Activated naive CD4-positive, alpha-beta T cell treated with anti-CD3 and anti-CD28 coated beads for 36 hours (primary cell): ENCODE data around the gene OR4K17. TPM values are rescaled to one million over a fixed set of nuclear protein-coding genes. Genes with fewer than 3 reads are reported as not detected.
"Not testable (repeated sequence)": the region's sequence is repeated elsewhere in the genome, so short reads cannot be mapped to it uniquely, and the experiment has no call there.

Experiments used
- CTCF ChIA-PET: fragments of 350-600 bp; sonication (Branson Sonifier 250); formaldehyde crosslinking; loops from one replicate; lab custom pipeline; 2021; ENCODE audit warnings: antibody characterized with exemption; lab: Charles Lee
- DNase-seq: peaks from one replicate; pipeline ENCODE4 v3.0.0-alpha.2; 2020
- H3K27ac Mint-ChIP-seq: one replicate; pipeline ENCODE4 v1.8.0; 2021; ENCODE audit warnings: mild to moderate bottlenecking, mixed read lengths
- H3K27me3 Mint-ChIP-seq: one replicate; pipeline ENCODE4 v1.8.0; 2021; ENCODE audit warnings: low read depth, mixed read lengths
- H3K36me3 Mint-ChIP-seq: one replicate; pipeline ENCODE4 v1.8.0; 2021; ENCODE audit warnings: low read depth, mixed read lengths
- H3K4me1 Mint-ChIP-seq: one replicate; pipeline ENCODE4 v1.8.0; 2021; ENCODE audit warnings: low read depth, mixed read lengths
- H3K4me3 Mint-ChIP-seq: one replicate; pipeline ENCODE4 v1.8.0; 2021; ENCODE audit warnings: mild to moderate bottlenecking, moderate library complexity, mixed read lengths
- H3K9me3 Mint-ChIP-seq: one replicate; pipeline ENCODE4 v1.8.0; 2021; ENCODE audit warnings: mixed read lengths
- intact Hi-C: fragments of 100-400 bp; cut with micrococcal nuclease; formaldehyde crosslinking; loops from one replicate; pipeline ENCODE4 v1.15.1; 2023
- total RNA-seq, 2 experiments: library from RNA; stranded (reverse); gene quantifications; one replicate each; pipeline ENCODE4 v1.2.3, GENCODE V29; 2021

The OR4K17 gene
- not detected for total RNA-seq

DNA sequence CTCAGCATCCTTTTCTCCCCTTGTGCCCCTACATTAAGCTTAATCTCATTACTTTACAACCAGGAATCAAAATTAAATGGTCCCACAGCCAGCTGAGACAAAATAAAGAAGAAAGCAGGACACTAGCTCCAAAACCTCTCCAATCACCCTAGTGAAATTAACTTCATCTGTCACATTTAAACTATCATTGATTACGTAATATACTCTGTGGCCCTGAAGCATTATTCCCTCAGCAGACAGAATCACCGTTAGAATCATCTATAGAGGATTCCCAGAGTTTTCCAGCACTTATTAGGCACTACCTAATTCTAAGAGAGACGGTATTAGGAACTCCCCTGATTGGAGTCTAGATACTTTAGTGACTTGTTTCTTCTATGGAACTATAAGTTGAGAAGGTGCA lies at the start of gene OR4K17:
Gene OR4K17, plus strand, starts transcription at position 302 of the 400 bp plus-strand sequence. CDS start 6,761 bp downstream, outside the sequence.
- H3K27me3 Mint-ChIP-seq, result peaks cover 3% of the 10 kb centered on the region
- intact Hi-C loops, result no loop called here
- H3K36me3 Mint-ChIP-seq, result no peaks in the 10 kb centered on the region
- no peak for DNase-seq
- CTCF ChIA-PET, result no interaction called here
- no peaks in the 10 kb centered on the region for H3K4me1 Mint-ChIP-seq
- H3K9me3 Mint-ChIP-seq, result peaks cover 1% of the 10 kb centered on the region
- H3K27ac Mint-ChIP-seq, result no peak within 1 kb of the TSS
- no peak within 1 kb of the TSS for H3K4me3 Mint-ChIP-seq

DNA sequence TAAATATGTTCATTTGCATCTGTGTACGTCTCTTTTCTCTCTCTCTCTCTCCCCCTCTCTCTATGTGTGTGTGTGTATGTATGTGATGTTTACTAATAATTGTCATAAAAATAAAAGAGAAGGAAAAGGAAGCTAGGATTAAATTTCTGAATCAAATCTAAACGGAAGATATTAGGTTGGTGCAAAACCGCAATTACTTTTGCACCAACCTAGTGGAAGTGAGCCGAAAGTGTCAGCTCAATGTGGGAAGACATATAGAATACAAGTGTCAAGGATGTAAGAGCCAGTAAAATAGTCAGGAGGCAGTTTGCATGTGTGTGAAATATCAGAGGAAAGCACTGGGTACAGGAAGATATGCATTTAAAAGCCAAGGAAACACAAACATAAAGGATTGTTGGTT lies 18.5 kb upstream of the OR4K17 start:
- Mint-ChIP-seq H3K27ac (no peak overlapping the region), H3K36me3 (no peaks in the 10 kb centered on the region), H3K9me3 (no peaks in the 10 kb centered on the region), H3K4me3 (no peak overlapping the region), H3K27me3 (no peaks in the 10 kb centered on the region), H3K4me1 (no peaks in the 10 kb centered on the region)
- intact Hi-C loops, result no loop called here
- CTCF ChIA-PET, result interaction anchor here (0.6 kb wide), 1 partner anchor 88 kb away, joined by 3 read pairs; no protein-coding TSS in a partner anchor
- DNase-seq, result no peak

DNA sequence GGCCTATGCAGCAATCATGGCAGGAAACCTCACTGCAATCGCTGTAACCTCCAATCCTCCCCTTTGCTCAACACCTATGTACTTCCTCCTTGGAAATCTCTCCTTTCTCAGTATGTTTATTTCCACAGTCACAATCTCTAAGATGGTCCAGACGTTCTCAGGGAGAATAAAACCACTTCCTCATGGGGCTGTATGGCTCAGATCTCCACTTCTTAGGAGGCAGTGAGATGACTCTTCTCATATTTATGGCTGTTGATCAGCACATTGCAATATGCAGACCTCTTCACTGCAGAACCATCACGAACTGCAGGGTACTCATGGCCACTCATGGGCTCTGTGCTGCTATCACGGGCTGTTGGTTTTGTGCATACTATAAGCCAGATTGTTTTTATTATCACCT lies 17.1 kb upstream of the OR4K17 start:
- Mint-ChIP-seq H3K9me3 (no peaks in the 10 kb centered on the region), H3K27ac (no peak overlapping the region), H3K27me3 (no peaks in the 10 kb centered on the region), H3K4me1 (no peaks in the 10 kb centered on the region), H3K4me3 (no peak overlapping the region), H3K36me3 (no peaks in the 10 kb centered on the region)
- CTCF ChIA-PET, result no interaction called here
- intact Hi-C loops, result no loop called here
- DNase-seq, result no peak

DNA sequence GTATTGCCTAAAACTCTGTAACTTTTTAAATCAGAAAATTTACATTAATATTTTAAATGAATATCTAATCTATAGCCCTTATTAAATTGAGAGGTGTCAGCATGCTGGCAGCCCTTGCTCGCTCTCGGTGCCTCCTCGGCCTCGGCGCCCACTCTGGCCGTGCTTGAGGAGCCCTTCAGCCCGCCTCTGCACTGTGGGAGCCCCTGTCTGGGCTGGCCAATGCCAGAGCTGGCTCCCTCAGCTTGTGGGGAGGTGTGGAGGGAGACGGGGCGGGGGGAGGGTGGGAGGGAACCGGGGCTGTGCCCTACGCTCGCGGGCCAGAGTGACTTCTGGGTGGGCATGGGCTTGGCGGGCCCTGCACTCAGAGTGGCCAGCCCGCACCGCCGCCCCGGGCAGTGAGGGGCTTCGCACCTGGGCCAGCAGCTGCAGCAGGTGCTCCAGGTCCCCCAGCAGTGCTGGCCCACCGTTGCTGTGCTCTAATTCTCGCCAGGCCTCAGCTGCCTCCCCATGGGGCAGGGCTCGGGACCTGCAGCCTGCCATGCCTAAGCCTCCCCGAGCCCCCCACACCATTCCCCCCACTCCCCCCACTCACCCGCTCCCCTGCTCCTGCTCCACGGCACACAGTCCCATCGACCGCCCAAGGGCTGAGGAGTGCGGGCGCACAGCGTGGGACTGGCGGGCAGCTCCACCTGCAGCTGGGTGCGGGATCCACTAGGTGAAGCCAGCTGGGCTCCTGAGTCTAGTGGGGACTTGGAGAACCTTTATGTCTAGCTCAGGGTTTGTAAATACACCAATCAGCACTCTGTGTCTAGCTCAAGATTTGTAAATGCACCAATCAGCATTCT lies 11.4 kb upstream of the OR4K17 start:
- CTCF ChIA-PET, H3K27ac Mint-ChIP-seq: not testable (repeated sequence)

GRCh38 chr14:20112321-20112720 lies 1.8 kb downstream of the OR4K17 start:
- no peaks in the 10 kb centered on the region for H3K4me1 Mint-ChIP-seq
- H3K27me3 Mint-ChIP-seq, result no peaks in the 10 kb centered on the region
- H3K27ac Mint-ChIP-seq, result no peak overlapping the region
- no peaks in the 10 kb centered on the region for H3K36me3 Mint-ChIP-seq
- intact Hi-C loops, result no loop called here
- CTCF ChIA-PET, result no interaction called here
- no peak for DNase-seq
- H3K9me3 Mint-ChIP-seq, result no peaks in the 10 kb centered on the region
- H3K4me3 Mint-ChIP-seq, result no peak overlapping the region

More for the DNA sequence above, 11.4 kb upstream of the OR4K17 start:
- intact Hi-C loops, H3K4me3 Mint-ChIP-seq, H3K27me3 Mint-ChIP-seq, H3K36me3 Mint-ChIP-seq, DNase-seq, H3K4me1 Mint-ChIP-seq, H3K9me3 Mint-ChIP-seq: not testable (repeated sequence)

DNA sequence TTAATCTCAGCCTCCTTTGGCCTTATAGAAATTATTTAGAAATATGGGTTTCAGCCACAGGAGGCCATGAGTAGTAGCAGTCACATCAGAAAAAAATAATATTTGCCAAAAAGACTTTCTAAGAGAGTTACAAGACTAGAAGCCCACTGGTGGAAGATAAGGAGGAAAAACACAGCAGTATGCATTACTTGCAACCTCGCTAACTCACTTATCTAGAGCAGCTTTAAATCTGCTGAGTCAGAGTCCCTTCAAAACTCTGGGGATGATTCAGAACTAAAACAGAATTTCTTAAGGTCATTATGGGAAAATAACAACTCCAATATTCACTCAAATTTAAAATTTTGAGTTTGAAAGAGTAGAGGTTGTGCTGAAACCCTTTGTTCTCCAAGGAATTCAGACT lies 6.2 kb downstream of the OR4K17 start:
- Mint-ChIP-seq H3K9me3 (peaks cover 11% of the 10 kb centered on the region), H3K4me1 (no peaks in the 10 kb centered on the region), H3K36me3 (no peaks in the 10 kb centered on the region), H3K27ac (no peak overlapping the region), H3K27me3 (peaks cover 15% of the 10 kb centered on the region), H3K4me3 (no peak overlapping the region)
- intact Hi-C loops, result no loop called here
- no peak for DNase-seq
- CTCF ChIA-PET, result no interaction called here

- Mint-ChIP-seq H3K4me1 (no peaks in the 10 kb centered on the region), H3K9me3 (peaks cover 11% of the 10 kb centered on the region), H3K27ac (no peak overlapping the region), H3K27me3 (peaks cover 19% of the 10 kb centered on the region), H3K4me3 (no peak overlapping the region), H3K36me3 (no peaks in the 10 kb centered on the region)
- intact Hi-C loops, result no loop called here
- CTCF ChIA-PET, result no interaction called here
- no peak for DNase-seq
Observed at GRCh38 chr14:20118795-20119194, 8.3 kb downstream of the OR4K17 start.

DNA sequence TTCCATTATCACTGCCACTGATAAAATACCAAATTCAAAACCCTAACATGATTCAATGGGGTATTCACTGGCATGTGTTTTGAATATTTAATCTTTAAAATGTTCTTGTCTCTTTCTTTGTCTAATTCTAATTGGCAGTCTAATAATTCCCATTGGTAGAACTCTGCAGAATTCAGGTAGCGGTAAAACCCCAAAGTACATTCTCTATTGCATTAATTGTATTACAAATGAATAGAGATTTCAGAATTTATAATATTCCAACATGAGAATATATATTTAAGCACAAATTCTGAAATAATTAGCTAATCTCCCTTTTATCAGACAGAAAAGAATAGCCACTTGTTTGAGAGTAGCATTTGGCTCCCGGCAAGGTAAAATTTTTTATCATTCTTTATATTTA lies 28.0 kb downstream of the OR4K17 start, which contains the start of gene OR4N5:
Gene OR4N5, plus strand, starts transcription at position 301 of the 400 bp plus-strand sequence. CDS start 4,916 bp downstream, outside the sequence.
- intact Hi-C loops, result no loop called here
- Mint-ChIP-seq H3K4me3 (no peak within 1 kb of the TSS), H3K4me1 (no peaks in the 10 kb centered on the region), H3K36me3 (no peaks in the 10 kb centered on the region), H3K9me3 (no peaks in the 10 kb centered on the region), H3K27ac (no peak within 1 kb of the TSS), H3K27me3 (peaks cover 10% of the 10 kb centered on the region)
- CTCF ChIA-PET, result interaction anchor here (0.5 kb wide), 1 partner anchor 77 kb away, joined by 3 read pairs; no protein-coding TSS in a partner anchor
- DNase-seq, result no peak

GRCh38 chr14:20143911-20144310 lies 33.4 kb downstream of the OR4K17 start:
- CTCF ChIA-PET, result no interaction called here
- Mint-ChIP-seq H3K9me3 (no peaks in the 10 kb centered on the region), H3K27ac (no peak overlapping the region), H3K4me3 (no peak overlapping the region), H3K27me3 (no peaks in the 10 kb centered on the region), H3K36me3 (no peaks in the 10 kb centered on the region), H3K4me1 (no peaks in the 10 kb centered on the region)
- intact Hi-C loops, result no loop called here
- DNase-seq, result no peak

GRCh38 chr14:20144820-20145219 lies 34.3 kb downstream of the OR4K17 start:
- CTCF ChIA-PET, result no interaction called here
- peaks cover 5% of the 10 kb centered on the region for H3K27me3 Mint-ChIP-seq
- H3K9me3 Mint-ChIP-seq, result no peaks in the 10 kb centered on the region
- H3K36me3 Mint-ChIP-seq, result no peaks in the 10 kb centered on the region
- no peak overlapping the region for H3K27ac Mint-ChIP-seq
- DNase-seq, result no peak
- no peaks in the 10 kb centered on the region for H3K4me1 Mint-ChIP-seq
- no peak overlapping the region for H3K4me3 Mint-ChIP-seq
- intact Hi-C loops, result no loop called here

- H3K27ac Mint-ChIP-seq, result no peak overlapping the region
- H3K4me1 Mint-ChIP-seq, result no peaks in the 10 kb centered on the region
- H3K27me3 Mint-ChIP-seq, result peaks cover 8% of the 10 kb centered on the region
Observed at GRCh38 chr14:20164462-20164861, 53.9 kb downstream of the OR4K17 start.

GRCh38 chr14:20167091-20167490 lies 56.6 kb downstream of the OR4K17 start:
- Mint-ChIP-seq H3K27me3 (peaks cover 11% of the 10 kb centered on the region), H3K4me1 (no peaks in the 10 kb centered on the region), H3K27ac (no peak overlapping the region), H3K4me3 (no peak overlapping the region), H3K36me3 (peaks cover 2% of the 10 kb centered on the region), H3K9me3 (peaks cover 21% of the 10 kb centered on the region)
- CTCF ChIA-PET, result no interaction called here
- no peak for DNase-seq
- intact Hi-C loops, result no loop called here

More at GRCh38 chr14:20164462-20164861, 53.9 kb downstream of the OR4K17 start:
- no peak for DNase-seq
- H3K36me3 Mint-ChIP-seq, result peaks cover 2% of the 10 kb centered on the region
- CTCF ChIA-PET, result no interaction called here
- H3K9me3 Mint-ChIP-seq, result peaks cover 21% of the 10 kb centered on the region
- intact Hi-C loops, result no loop called here
- H3K4me3 Mint-ChIP-seq, result no peak overlapping the region

- DNase-seq, H3K36me3 Mint-ChIP-seq, CTCF ChIA-PET, H3K4me3 Mint-ChIP-seq, H3K27ac Mint-ChIP-seq, H3K27me3 Mint-ChIP-seq, H3K4me1 Mint-ChIP-seq: not testable (repeated sequence)
- peaks cover 12% of the 10 kb centered on the region for H3K9me3 Mint-ChIP-seq
- intact Hi-C loops, result loop anchor here (5.0 kb wide), 1 partner anchor 143 kb away; no protein-coding TSS in a partner anchor
Observed at GRCh38 chr14:20169852-20170251, 59.3 kb downstream of the OR4K17 start.
